Spleen (tissue), 11 donors: ENCODE results near the gene CCDC171. TPM values are rescaled to one million over a fixed set of nuclear protein-coding genes. Genes with fewer than 3 reads are reported as not detected.

Experiments used
- DNase-seq: peaks from one replicate; pipeline ENCODE4 v3.0.0-alpha.2; 2020
- H3K27ac ChIP-seq, 8 donors: fragments of 200-600 bp; sonication (generic) in 7 of 8; 1 replicate in 4 of 8; 2 replicates in 4 of 8; pipeline versions ENCODE4 v1.5.0 to v1.8.0; 2016 to 2021; ENCODE audit warnings: inconsistent platforms in 4 of 8, mild to moderate bottlenecking in 4 of 8, moderate library complexity in 1 of 8
- H3K27me3 ChIP-seq, 7 donors: fragments of 200-600 bp; sonication (generic) in 6 of 7; replicated peaks in 1 of 7; 1 replicate in 4 of 7; 2 replicates in 3 of 7; pipeline versions ENCODE4 v1.5.0 to v1.8.0; 2016 to 2021; ENCODE audit warnings: inconsistent platforms in 3 of 7, mild to moderate bottlenecking in 1 of 7
- H3K36me3 ChIP-seq, 6 donors: fragments of 200-600 bp; sonication (generic) in 5 of 6; 1 replicate in 4 of 6; 2 replicates in 2 of 6; pipeline versions ENCODE4 v1.5.0 to v1.8.0; 2016 to 2021; ENCODE audit warnings: inconsistent platforms in 2 of 6
- H3K4me1 ChIP-seq, 6 donors: fragments of 200-600 bp; sonication (generic) in 5 of 6; 1 replicate in 3 of 6; 2 replicates in 3 of 6; pipeline versions ENCODE4 v1.5.0 to v1.8.0; 2016 to 2021; ENCODE audit warnings: inconsistent platforms in 3 of 6
- H3K4me3 ChIP-seq, 8 donors: fragments of 200-600 bp; sonication (generic) in 7 of 8; 1 replicate in 4 of 8; 2 replicates in 4 of 8; pipeline versions ENCODE4 v1.5.0 to v1.8.0; 2016 to 2021; ENCODE audit warnings: inconsistent platforms in 4 of 8, mild to moderate bottlenecking in 4 of 8, moderate library complexity in 2 of 8
- H3K9me3 ChIP-seq, 8 donors: fragments of 200-600 bp; sonication (generic) in 7 of 8; 1 replicate in 4 of 8; 2 replicates in 4 of 8; pipeline versions ENCODE4 v1.5.0 to v1.8.0; 2016 to 2021; ENCODE audit warnings: inconsistent platforms in 4 of 8
- POLR2A ChIP-seq, 3 donors: fragments of 450-650 bp; IDR thresholded peaks; one replicate each; pipeline ENCODE4 v1.5.1; 2017; ENCODE audit warnings: antibody characterized with exemption in 3 of 3, mild to moderate bottlenecking in 1 of 3
- POLR2AphosphoS5 ChIP-seq, 3 donors: sonication (generic); formaldehyde crosslinking; IDR thresholded peaks; one replicate each; pipeline ENCODE4 v1.5.1; 2017; ENCODE audit warnings: antibody characterized with exemption in 3 of 3
- WGBS, 5 donors: extraction: QIAGEN DNeasy Blood & Tissue Kit in 3 of 5; methylation state at CpG; one replicate each; pipeline versions ENCODE4 v1.1.5 to v1.1.7; 2013 to 2018; 5-methylcytosine and 5-hydroxymethylcytosine counted together
- intact Hi-C: fragments of 100-400 bp; cut with DNase I; formaldehyde crosslinking; loops from one replicate; pipeline ENCODE4 v1.15.0; 2023; ENCODE audit warnings: low total_unique reads
- polyA plus RNA-seq, 3 donors: library from polyadenylated mRNA; stranded (reverse); fragments of 200-250 nt; gene quantifications; one replicate each; pipeline ENCODE4 v1.2.1, GENCODE V29; 2013
- total RNA-seq, 7 donors: library from RNA; depleted of rRNA in 3 of 7; stranded (reverse); fragments of >200 nt in 3 of 7; fragmentation: NEBNext Ultra II Directional in 4 of 7; extraction: Animal tissue kit (Norgen Biotek cat#: 25700) in 4 of 7; gene quantifications; one replicate each; pipeline versions ENCODE4 v1.1.0 to v1.2.1, GENCODE V29; 2016 to 2021
- TF ChIP-seq, protein P1 (sequence below), 11 experiments: fragments of 200-600 bp in 7 of 11; fragments of 450-650 bp in 4 of 11; sonication (generic) in 4 of 11; IDR thresholded peaks in 8 of 11; conservative IDR thresholded peaks in 3 of 11; 1 replicate in 7 of 11; 2 replicates in 4 of 11; pipeline versions ENCODE4 v1.4.0 to v1.8.0; 2016 to 2021; ENCODE audit warnings: antibody characterized with exemption in 11 of 11, inconsistent platforms in 4 of 11, mild to moderate bottlenecking in 1 of 11
- donor health status: healthy with polysubstance abuse.
- donor health status: DM: no; HTN: no; CAD: no; lungs with moderate emphysema.
- donor health status: DM: no; HTN: no; CAD: no.
- donor health status: Bipolar disorder and iron deficiency.
- donor health status: healthy.
- donor health status: DM: no; HTN: no; CAD: no.
- donor health status: DM: yes; HTN: yes; CAD: no.

CCDC171 gene
- total and polyA plus RNA-seq, 10 donors, result 0.38 to 4.0 (median 2.0) TPM

DNA sequence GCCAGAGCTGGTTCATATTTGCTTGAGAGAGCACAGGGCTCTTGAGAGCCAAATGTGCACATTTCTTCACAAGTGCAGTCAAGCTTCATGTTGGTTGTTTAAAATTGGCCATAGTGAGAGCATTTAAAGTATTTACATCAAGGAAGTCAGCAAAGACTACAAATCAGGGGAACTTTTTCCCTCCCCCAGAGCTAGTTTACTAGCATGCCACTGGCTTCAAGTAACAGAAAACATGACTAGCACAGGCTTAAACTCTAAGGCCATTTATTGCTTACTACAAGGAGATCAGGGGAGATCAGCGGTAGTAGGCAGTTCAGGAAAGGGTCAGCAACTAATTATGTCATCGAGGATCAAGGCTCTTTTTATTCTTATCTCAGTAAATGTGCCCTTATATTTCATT, 11.0 kb upstream of the CCDC171 start:
- no peak for TF ChIP-seq POLR2A (IDR thresholded peaks at IDR 0.05)
- TF ChIP-seq, protein P1, sequence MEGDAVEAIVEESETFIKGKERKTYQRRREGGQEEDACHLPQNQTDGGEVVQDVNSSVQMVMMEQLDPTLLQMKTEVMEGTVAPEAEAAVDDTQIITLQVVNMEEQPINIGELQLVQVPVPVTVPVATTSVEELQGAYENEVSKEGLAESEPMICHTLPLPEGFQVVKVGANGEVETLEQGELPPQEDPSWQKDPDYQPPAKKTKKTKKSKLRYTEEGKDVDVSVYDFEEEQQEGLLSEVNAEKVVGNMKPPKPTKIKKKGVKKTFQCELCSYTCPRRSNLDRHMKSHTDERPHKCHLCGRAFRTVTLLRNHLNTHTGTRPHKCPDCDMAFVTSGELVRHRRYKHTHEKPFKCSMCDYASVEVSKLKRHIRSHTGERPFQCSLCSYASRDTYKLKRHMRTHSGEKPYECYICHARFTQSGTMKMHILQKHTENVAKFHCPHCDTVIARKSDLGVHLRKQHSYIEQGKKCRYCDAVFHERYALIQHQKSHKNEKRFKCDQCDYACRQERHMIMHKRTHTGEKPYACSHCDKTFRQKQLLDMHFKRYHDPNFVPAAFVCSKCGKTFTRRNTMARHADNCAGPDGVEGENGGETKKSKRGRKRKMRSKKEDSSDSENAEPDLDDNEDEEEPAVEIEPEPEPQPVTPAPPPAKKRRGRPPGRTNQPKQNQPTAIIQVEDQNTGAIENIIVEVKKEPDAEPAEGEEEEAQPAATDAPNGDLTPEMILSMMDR (IDR thresholded peaks at IDR 0.05 in 8 of 11, conservative IDR thresholded peaks at IDR 0.05 in 3 of 11), result no peak
- TF ChIP-seq POLR2AphosphoS5 (IDR thresholded peaks at IDR 0.05), result no peak
- Histone ChIP-seq H3K27me3 (no peaks in the 10 kb centered on the region), H3K27ac (no peak overlapping the region), H3K9me3 (no peaks in the 10 kb centered on the region), H3K4me1 (no peaks in the 10 kb centered on the region), H3K4me3 (no peak overlapping the region), H3K36me3 (no peaks in the 10 kb centered on the region)
- intact Hi-C loops, result no loop called here
- no peak for DNase-seq
- 44 to 74% (median 53%) methylated on average over 2 of the region's 2 CpGs for WGBS, 5 donors

DNA sequence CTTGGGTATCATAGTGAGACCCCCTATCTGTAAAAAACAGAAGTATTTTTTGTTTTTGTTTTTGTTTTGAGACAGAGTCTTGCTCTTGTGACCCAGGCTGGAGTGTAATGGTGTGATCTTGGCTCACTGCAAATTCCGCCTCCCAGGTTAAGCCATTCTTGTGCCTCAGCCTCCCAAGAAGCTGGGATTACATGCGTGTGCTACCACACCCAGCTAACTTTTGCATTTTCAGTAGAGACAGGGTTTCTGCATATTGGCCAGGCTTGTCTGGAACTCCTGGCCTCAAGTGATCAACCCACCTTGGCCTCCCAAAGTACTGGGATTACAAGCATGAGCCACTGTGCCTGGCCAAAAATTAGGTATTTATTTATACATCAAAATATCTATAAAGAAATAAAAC, 10.2 kb upstream of the CCDC171 start:
- Histone ChIP-seq H3K36me3 (no peaks in the 10 kb centered on the region), H3K9me3 (no peaks in the 10 kb centered on the region), H3K4me3 (no peak overlapping the region), H3K4me1 (no peaks in the 10 kb centered on the region), H3K27me3 (no peaks in the 10 kb centered on the region), H3K27ac (no peak overlapping the region)
- intact Hi-C loops, result no loop called here
- no peak for DNase-seq
- 93 to 98% (median 97%) methylated on average over 2 of the region's 2 CpGs for WGBS, 5 donors
- TF ChIP-seq POLR2AphosphoS5 (IDR thresholded peaks at IDR 0.05) (no peak), POLR2A (IDR thresholded peaks at IDR 0.05) (no peak)
- TF ChIP-seq, protein P1 (IDR thresholded peaks at IDR 0.05 in 8 of 11, conservative IDR thresholded peaks at IDR 0.05 in 3 of 11), result no peak

DNA sequence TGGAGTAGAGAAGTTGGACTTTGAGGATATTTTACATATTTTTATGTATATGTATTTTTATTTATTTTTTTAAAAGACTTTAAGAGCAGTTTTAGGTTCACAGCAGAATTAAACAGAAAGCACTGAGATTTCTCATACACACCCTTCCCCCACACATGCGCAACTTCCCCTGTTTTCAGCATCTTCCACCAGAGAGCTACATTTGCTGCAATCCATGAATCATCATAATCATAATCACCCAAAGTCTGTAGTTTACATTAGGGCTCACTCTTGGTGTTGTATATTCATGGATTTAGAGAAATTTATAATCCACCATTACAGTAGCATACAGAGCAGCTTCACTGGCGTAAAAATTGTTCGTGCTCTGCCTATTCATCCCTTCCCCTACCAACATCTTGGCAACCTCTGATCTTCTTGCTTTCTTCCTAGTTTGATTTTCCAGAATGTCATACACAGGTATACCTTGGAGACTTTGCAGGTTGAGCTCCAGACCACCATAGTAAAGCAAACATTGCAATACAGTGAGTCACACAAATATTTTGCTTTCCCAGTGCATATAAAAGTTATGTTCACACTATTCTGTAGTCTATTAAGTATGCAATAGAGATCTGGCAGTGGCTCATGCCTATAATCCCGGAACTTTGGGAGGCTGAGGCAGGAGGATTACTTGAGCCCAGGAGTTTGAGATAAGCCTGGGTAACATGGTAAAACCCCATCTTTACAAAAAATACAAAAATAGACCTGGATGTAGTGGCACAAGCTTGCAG, 9.6 kb upstream of the CCDC171 start:
- H3K9me3 ChIP-seq, result no peaks in the 10 kb centered on the region
- WGBS, 5 donors, result 88 to 96% (median 89%) methylated on average over 4 of the region's 4 CpGs
- H3K27me3 ChIP-seq, result no peaks in the 10 kb centered on the region
- no peak overlapping the region for H3K27ac ChIP-seq
- TF ChIP-seq, protein P1 (IDR thresholded peaks at IDR 0.05 in 8 of 11, conservative IDR thresholded peaks at IDR 0.05 in 3 of 11), result no peak
- TF ChIP-seq POLR2A (IDR thresholded peaks at IDR 0.05), result no peak
- no peak for TF ChIP-seq POLR2AphosphoS5 (IDR thresholded peaks at IDR 0.05)
- H3K4me3 ChIP-seq, result no peak overlapping the region
- DNase-seq, result no peak
- no peaks in the 10 kb centered on the region for H3K4me1 ChIP-seq
- intact Hi-C loops, result no loop called here
- no peaks in the 10 kb centered on the region for H3K36me3 ChIP-seq

DNA sequence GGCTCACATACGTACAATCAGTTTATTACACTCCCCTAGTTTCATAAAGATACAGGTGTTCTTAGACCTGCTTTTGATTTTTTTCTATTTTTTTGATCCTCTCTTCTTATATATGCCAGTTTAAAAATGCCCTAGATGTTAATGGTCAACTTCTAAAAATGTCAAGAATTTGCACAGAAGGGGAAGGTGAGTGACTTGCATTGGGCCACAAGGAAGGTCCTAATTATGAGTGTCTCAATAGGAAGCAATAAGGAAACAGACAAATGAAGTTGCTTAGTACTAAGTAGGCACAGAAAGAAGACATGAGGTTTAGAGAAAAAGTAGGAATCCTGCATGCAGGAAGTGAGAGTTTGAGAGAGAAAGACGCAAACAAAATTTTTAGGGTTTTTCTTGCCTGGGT, 3.2 kb upstream of the CCDC171 start:
- Histone ChIP-seq H3K4me3 (no peak overlapping the region), H3K9me3 (no peaks in the 10 kb centered on the region), H3K27me3 (no peaks in the 10 kb centered on the region), H3K36me3 (no peaks in the 10 kb centered on the region), H3K27ac (no peak overlapping the region), H3K4me1 (peaks cover 3 to 28% (median 10%) of the 10 kb centered on the region in 6 donors)
- WGBS, 5 donors, result 66 to 89% (median 75%) methylated on average over 2 of the region's 2 CpGs
- no peak for DNase-seq
- TF ChIP-seq, protein P1 (IDR thresholded peaks at IDR 0.05 in 8 of 11, conservative IDR thresholded peaks at IDR 0.05 in 3 of 11), result no peak
- TF ChIP-seq POLR2A (IDR thresholded peaks at IDR 0.05) (no peak), POLR2AphosphoS5 (IDR thresholded peaks at IDR 0.05) (no peak)
- intact Hi-C loops, result no loop called here
